SHP77 treated with DMSO at 0.1 percent for 48 hours (cell line): ENCODE results near the gene MAPK14.

Experiments used
- DNase-seq: peaks from one replicate; lab custom pipeline; 2025; lab: John Stamatoyannopoulos, UW

MAPK14 gene

GRCh38 chr6:36104836-36105235, 77.2 kb downstream of the MAPK14 start:
- DNase-seq, result no peak

- DNase-seq, result no peak
Measured at GRCh38 chr6:36109092-36109491, 81.5 kb downstream of the MAPK14 start.

GRCh38 chr6:36110050-36110449, 82.4 kb downstream of the MAPK14 start:
- DNase-seq, result no peak

GRCh38 chr6:36110863-36111262, 83.3 kb downstream of the MAPK14 start:
- no peak for DNase-seq

- DNase-seq, result no peak
Measured at GRCh38 chr6:36111526-36111925, 83.9 kb downstream of the MAPK14 start.

- no peak for DNase-seq
Measured at GRCh38 chr6:36113049-36113448, 85.4 kb downstream of the MAPK14 start.

- DNase-seq, result no peak
Measured at GRCh38 chr6:36113703-36114102, 86.1 kb downstream of the MAPK14 start.

GRCh38 chr6:36114798-36115408, 87.3 kb downstream of the MAPK14 start:
- no peak for DNase-seq

GRCh38 chr6:36115412-36115811, 87.8 kb downstream of the MAPK14 start:
- DNase-seq, result no peak

GRCh38 chr6:36116066-36116864, 88.7 kb downstream of the MAPK14 start:
- DNase-seq, result no peak

- no peak for DNase-seq
Measured at GRCh38 chr6:36116943-36117342, 89.3 kb downstream of the MAPK14 start.

- DNase-seq, result no peak
Measured at GRCh38 chr6:36117658-36118549, 90.3 kb downstream of the MAPK14 start.

- DNase-seq, result no peak
Measured at GRCh38 chr6:36118550-36119107, 91.0 kb downstream of the MAPK14 start.

- DNase-seq, result no peak
Measured at GRCh38 chr6:36119209-36119608, 91.6 kb downstream of the MAPK14 start.

- DNase-seq, result no peak
Measured at GRCh38 chr6:36120018-36120417, 92.4 kb downstream of the MAPK14 start.

GRCh38 chr6:36120539-36120938, 92.9 kb downstream of the MAPK14 start:
- DNase-seq, result no peak

GRCh38 chr6:36120979-36121786, 93.6 kb downstream of the MAPK14 start:
- no peak for DNase-seq

- DNase-seq, result no peak
Measured at GRCh38 chr6:36121787-36122494, 94.3 kb downstream of the MAPK14 start.

- DNase-seq, result no peak
Measured at GRCh38 chr6:36122495-36123269, 95.1 kb downstream of the MAPK14 start.
